ENCODE results near the gene ZNF20.

- TF ChIP-seq RARB (CRISPR knock-in tag; IDR thresholded peaks at IDR 0.05), result no peak
- TF ChIP-seq CSRNP3 (CRISPR knock-in tag; IDR thresholded peaks at IDR 0.05), result no peak
Measured at GRCh38 chr19:12141405-12141736, 1.2 kb upstream of the ZNF20 start.
